GM18505 (cell line): ENCODE data around the gene FBXL5.
A peak's percentile ranks its signal among the peaks of the same experiment; 100 is the strongest.
"Not testable (repeated sequence)": the region's sequence is repeated elsewhere in the genome, so short reads cannot be mapped to it uniquely, and the experiment has no call there.

ENCODE experiments used
- ATAC-seq: cut with Tn5 transposase; IDR thresholded peaks from one replicate; pipeline ENCODE4 v1.9.1; 2021; ENCODE audit not compliant: unreplicated experiment
- POLR2A ChIP-seq: IDR thresholded peaks from 4 replicates; pipeline ENCODE4 v1.6.1; 2011; ENCODE audit warnings: borderline replicate concordance; ENCODE audit not compliant: insufficient read depth, insufficient read length; ENCODE audit errors: extremely low read depth

The FBXL5 gene

DNA sequence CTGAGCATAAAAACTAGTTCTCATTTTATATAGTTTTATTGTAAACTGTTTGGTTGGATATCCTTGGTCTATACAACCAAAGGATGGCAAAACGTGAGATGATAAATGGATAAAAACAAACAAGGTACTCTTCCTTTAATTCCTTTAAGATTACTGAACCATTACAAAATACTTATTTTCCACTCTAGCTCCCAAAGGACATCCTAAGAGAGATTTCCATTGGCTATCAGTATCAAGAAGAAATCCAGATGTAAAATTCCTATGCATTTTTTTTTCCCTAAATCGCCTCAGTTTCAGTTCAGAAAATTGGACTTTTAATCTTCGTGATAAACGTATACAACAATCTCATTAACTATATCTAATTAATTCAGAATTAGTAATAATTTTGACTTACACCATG, 2.3 kb downstream of the FBXL5 start:
- ATAC-seq: no peak
- no peak for TF ChIP-seq POLR2A

DNA sequence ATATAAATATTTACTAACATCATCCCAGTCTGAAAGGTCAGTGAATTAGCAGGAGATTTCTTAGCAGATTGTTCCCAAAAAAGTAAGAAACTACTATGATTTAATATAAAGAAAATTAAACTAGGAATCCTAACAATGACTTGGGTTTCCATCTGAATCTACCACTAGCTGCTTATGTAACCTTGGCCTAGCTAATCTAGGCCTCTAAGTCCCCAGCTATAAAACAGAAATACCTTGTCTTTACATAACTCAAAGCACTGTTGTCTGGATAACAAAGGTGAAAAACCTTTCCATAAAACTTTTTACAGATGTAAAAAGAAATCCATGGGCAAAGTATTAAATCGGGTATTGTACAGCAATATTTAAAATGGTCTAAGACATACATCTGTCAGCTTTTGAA, 3.0 kb downstream of the FBXL5 start:
- ATAC-seq: no peak
- TF ChIP-seq POLR2A: no peak

DNA sequence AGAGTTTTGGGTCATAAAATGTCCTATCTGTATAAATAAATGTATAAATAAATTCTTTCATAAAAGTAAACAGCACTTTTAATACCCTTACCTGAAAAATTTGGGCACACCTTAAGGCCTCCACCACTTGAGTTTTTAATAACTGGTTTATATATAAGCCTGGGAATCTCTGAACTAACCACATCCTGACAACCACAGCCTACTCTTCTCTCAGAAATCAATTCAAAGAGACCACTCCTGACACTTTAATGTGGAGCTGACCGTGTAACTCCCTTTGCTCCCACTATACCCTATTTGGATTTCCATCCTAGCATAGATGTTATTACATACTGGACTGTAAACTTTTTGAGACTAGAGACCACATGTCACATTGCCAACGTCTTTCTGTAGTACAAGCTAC, 3.5 kb downstream of the FBXL5 start:
- no peak for ATAC-seq
- TF ChIP-seq POLR2A: no peak

DNA sequence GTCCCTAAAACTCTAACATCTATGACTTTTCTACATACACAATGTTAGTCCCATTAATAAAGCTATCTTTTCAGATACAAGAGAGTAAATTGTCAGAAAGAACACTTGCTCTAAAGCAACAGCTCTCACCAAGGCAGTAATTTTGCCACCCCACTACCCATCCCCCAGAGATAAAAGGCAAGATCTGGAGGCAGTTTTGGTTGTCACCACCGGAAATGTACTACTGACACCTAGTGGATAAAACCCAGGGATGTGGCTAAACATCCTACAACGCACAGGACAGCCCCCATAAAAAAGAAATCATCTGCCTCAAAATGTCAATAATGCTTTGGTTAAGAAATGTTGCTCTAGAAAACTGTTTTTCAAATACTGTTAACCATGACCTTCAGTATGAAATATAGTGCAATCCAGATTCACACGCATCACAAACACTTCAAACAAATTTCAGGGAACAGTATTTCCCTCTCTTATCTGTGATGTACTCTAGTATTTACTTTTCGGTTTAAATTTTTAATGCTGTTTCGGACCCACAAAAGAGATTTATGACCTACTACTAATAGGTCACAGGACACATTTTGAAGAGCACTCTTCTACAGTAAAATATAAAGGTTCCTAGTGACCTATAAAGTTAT, 5.1 kb downstream of the FBXL5 start:
- ATAC-seq: peak; percentile 44
- TF ChIP-seq POLR2A: no peak

DNA sequence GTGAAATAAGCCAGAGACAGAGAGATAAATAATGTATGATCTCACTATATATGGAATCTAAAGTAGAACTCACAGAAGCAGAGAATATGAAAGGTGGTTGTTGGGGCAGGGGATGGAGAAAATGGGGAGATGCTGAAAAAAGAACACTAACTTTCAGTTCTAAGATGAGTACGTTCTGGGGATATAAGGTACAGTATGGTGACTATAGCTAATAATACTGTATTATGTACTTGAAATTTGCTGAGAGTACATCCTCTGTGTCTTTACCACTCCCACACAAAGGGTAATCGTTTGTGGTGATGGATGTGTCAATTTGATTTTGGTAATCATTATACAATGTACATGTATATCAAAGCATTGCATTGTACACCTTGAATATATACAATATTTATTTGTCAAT, 6.6 kb downstream of the FBXL5 start:
- peak; percentile 52 for ATAC-seq
- TF ChIP-seq POLR2A: no peak

DNA sequence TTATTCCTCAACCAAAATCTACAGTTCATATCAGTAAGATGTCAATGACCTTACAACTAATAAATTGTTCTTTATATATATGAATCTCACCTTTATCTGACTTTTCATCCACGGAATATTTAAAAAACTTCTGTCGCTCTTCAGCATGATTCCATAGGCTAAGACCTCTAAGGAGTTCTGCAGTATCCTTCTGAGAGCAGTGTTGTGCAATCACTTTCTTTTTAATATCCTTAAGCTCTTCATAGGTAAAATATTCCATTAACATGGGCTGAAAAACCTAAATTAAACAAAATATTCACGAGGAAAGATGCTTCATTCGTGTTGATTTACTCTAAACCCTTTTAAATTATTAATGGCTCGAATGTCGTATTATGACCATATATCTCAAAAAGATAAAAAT, 16.7 kb downstream of the FBXL5 start:
- no peak for ATAC-seq
- TF ChIP-seq POLR2A: no peak

DNA sequence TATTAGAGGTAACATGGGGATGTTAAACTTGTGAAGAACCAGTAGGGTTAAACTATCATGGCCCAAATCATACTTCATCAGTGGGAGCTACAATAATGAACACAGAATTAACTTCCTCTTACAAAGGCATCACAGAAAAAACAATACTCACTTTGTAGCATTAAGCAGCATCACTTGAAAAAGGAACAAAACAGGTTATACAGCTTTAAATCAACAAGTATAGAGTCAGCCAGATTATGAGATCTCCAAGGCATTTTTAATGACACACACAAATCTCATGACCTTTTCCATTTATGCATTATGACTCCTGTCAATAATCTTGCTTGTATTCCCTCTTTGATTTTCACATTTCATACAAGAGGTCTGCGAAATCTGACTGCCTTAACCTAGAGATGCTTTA, 18.3 kb downstream of the FBXL5 start:
- no peak for ATAC-seq
- TF ChIP-seq POLR2A: no peak

DNA sequence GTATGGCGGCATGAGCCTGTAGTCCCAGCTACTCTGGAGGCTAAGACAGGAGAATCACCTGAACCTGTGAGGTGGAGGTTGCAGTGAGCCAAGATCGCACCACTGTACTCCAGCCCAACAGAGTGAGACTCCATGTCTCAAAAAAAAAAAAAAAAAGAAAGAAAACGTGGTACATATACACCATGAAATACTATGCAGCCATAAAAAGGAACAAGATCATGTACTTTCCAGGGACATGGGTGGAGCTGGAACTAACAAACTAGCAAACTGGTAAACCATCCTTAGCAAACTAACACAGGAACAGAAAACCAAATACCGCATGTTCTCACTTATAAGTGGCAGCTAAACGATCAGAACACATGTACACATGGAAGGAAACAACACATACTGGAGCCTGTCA, 37.8 kb downstream of the FBXL5 start:
- ATAC-seq: not testable (repeated sequence)

DNA sequence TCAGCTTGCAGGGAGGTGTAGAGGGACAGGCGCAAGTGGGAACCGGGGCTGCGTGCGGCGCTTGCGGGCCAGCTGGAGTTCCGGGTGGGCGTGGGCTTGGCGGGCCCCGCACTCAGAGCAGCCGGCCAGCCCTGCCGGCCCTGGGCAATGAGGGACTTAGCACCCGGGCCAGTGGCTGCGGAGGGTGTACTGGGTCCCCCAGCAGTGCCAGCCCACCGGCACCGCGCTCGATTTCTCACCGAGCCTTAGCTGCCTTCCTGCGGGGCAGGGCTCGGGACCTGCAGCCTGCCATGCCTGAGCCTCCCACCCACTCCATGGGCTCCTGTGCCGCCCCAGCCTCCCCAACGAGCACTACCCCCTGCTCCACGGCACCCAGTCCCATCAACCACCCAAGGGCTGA, 40.3 kb downstream of the FBXL5 start:
- not testable (repeated sequence) for ATAC-seq

DNA sequence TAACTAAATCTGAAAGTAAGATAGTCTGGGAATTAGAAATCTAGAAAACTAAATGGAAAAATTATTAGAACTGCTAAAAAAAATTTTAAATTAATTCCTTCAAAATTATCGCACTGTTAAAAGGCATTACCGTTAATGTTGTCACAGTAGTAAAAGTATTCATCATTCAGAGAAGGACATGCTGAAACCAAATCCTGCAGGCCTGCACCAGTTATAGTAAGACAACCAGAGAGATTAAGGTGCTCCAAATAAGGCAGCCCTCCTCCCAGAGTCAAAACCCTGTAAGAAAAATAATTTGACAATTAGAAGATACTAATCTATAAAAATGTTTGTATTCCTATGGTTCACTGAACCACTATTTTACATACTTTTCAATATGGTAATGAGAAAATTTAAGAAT, 43.0 kb downstream of the FBXL5 start:
- no peak for TF ChIP-seq POLR2A
- ATAC-seq: no peak

DNA sequence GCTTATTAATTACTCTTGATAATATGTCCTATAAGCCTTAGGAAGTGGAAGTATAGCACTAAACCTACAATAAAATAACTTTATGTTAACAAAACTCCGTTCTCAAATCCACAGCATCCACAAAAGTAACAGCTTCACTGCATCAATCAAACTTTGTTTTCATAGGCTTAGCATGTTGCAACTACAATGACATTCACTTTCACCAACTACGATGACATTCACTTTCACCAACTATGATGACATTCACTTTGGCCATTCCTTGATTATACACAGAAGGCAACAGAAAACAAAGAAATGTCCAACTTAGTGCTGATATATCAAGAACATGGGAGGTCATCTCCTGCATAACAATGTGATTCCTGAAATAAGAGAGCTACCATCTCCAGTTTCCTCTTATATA, 44.3 kb downstream of the FBXL5 start:
- no peak for ATAC-seq
- no peak for TF ChIP-seq POLR2A

DNA sequence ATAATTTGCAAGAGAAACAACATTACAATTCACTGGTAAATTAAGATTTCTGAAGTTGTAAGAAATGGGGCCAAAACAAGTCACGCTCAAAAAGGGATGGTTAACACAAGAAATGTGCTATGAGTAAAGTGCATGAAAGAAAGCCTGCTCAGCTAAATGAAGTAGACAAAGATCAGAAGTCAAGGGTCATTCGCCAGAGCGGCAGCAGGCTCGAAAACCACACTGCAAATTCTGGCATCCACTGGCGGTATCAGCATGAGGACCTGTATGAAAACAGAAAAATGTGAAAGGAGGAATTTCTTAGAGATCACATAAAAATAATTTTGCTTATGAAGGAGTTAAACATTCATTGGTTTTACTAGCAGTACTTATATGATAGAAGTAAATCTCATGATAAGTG, 49.6 kb downstream of the FBXL5 start:
- TF ChIP-seq POLR2A: no peak
- ATAC-seq: no peak

DNA sequence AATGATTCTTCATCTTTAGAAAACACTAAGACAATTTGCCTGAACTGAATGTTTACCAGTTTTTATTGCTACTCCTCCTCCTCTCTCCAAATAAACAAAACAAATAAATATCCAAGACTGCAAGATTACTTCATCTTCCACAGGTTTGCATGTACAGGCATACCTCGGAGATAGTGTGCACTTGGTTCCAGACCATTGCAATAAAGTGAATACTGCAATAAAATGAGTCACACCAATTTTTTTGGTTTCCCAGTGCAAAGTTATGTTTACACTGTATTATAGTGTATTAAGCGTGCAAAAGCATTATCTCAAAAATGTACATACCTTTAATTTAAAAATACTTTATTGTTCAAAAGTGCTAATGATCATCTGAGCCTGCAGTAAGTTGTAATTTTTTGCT, 53.3 kb downstream of the FBXL5 start:
- TF ChIP-seq POLR2A: no peak
- no peak for ATAC-seq

DNA sequence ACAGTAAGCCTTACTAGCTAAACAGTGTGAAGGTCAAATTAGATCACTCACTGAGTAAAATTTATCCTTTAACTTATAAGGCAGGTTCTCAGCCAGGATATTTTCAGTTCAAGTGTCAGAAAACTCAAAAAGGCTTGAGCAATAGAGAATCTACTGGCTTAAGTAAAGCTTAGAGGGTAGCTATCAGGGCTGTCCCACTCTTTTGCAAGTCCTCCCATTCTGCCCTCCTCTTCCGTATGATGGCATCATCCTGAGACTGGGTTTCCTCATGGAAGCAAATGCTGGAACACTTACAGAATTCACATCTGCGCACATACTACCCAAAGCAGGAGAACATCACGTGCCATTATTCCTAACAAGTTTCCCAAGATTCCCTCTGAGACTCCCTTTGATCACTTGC, 55.0 kb downstream of the FBXL5 start:
- no peak for TF ChIP-seq POLR2A
- ATAC-seq: no peak

DNA sequence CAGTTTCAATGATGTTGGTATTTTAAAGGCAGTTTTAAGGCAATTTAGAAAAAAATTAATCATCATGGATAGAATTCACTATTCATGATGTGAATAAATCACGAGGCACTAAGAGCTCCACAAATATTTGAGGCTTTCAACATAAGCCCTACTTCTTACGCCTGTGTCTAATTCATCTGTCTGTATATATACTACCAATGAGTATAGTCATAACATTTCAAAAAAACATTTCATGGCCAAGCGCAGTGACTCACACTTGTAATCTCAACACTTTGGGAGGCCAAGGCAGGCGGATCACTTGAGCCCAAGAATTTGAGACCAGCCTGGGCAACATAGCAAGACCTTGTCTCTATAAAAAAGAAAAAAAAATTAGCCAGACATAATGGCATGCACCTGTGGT, 56.5 kb downstream of the FBXL5 start:
- no peak for ATAC-seq

More for the DNA sequence above, 56.5 kb downstream of the FBXL5 start:
- TF ChIP-seq POLR2A: no peak
